CD14-positive monocyte (primary cell): ENCODE measurements around the gene TBC1D22A. TPM values are rescaled to one million over a fixed set of nuclear protein-coding genes. Genes with fewer than 3 reads are reported as not detected.
A peak's percentile ranks its signal among the peaks of the same experiment; 100 is the strongest.

Experiments used
- DNase-seq, 3 donors: peaks; one replicate each; pipeline ENCODE4 v3.0.0-alpha.2; 2011 to 2022
- H2AFZ ChIP-seq: 2 replicates; pipeline ENCODE4 v1.6.0; 2012; ENCODE audit warnings: mild to moderate bottlenecking, low read depth, low read length, inconsistent platforms; ENCODE audit not compliant: insufficient read depth, poor library complexity, severe bottlenecking
- H3K27ac ChIP-seq, 2 donors: 1 replicate in 1 of 2; 2 replicates in 1 of 2; pipeline ENCODE4 v1.5.1; 2012 to 2013; ENCODE audit warnings: low read length in 2 of 2, control low read depth in 1 of 2, inconsistent platforms in 1 of 2, low read depth in 1 of 2, mild to moderate bottlenecking in 1 of 2
- H3K27me3 ChIP-seq, 2 donors: one replicate each; pipeline versions ENCODE4 v1.6.0 to v1.6.1; 2011 to 2013; ENCODE audit warnings: low read length in 2 of 2; ENCODE audit not compliant: control insufficient read depth in 2 of 2, insufficient read depth in 2 of 2
- H3K36me3 ChIP-seq, 2 donors: replicated peaks in 1 of 2; 1 replicate in 1 of 2; 2 replicates in 1 of 2; pipeline versions ENCODE4 v1.5.1 to v1.6.1; 2012 to 2013; ENCODE audit warnings: low read length in 2 of 2, control low read depth in 1 of 2, inconsistent platforms in 1 of 2, mild to moderate bottlenecking in 1 of 2; ENCODE audit not compliant: insufficient read depth in 2 of 2, control insufficient read depth in 1 of 2
- H3K4me1 ChIP-seq, 2 donors: 1 replicate in 1 of 2; 2 replicates in 1 of 2; pipeline versions ENCODE4 v1.5.1 to v1.6.1; 2012 to 2013; ENCODE audit warnings: low read length in 2 of 2, control low read depth in 1 of 2, inconsistent platforms in 1 of 2, mild to moderate bottlenecking in 1 of 2, moderate library complexity in 1 of 2; ENCODE audit not compliant: insufficient read depth in 2 of 2, control insufficient read depth in 1 of 2
- H3K4me2 ChIP-seq: replicated peaks from 2 replicates; pipeline ENCODE3; 2012; ENCODE audit warnings: low read length, moderate library complexity, mild to moderate bottlenecking; ENCODE audit not compliant: poor library complexity, severe bottlenecking; ENCODE audit errors: extremely low read depth
- H3K4me3 ChIP-seq, 3 experiments: fragments of 200-600 bp in 1 of 3; sonication (generic) in 1 of 3; replicated peaks in 1 of 3; 1 replicate in 2 of 3; 2 replicates in 1 of 3; pipeline ENCODE4 v1.5.1; 2011 to 2013; ENCODE audit warnings: low read length in 3 of 3, mild to moderate bottlenecking in 3 of 3, control low read depth in 2 of 3, low read depth in 2 of 3, inconsistent platforms in 1 of 3, moderate library complexity in 1 of 3
- H3K79me2 ChIP-seq: 2 replicates; pipeline ENCODE4 v1.6.0; 2012; ENCODE audit warnings: mild to moderate bottlenecking, control low read depth, inconsistent platforms, low read length, moderate library complexity; ENCODE audit not compliant: insufficient read depth
- H3K9ac ChIP-seq: 2 replicates; pipeline ENCODE4 v1.6.0; 2017; ENCODE audit warnings: low read length, mild to moderate bottlenecking; ENCODE audit not compliant: insufficient read depth, poor library complexity, severe bottlenecking
- H3K9me3 ChIP-seq, 2 donors: replicated peaks in 1 of 2; 1 replicate in 1 of 2; 2 replicates in 1 of 2; pipeline versions ENCODE4 v1.5.1 to v1.6.1; 2012 to 2013; ENCODE audit warnings: low read length in 2 of 2, control low read depth in 1 of 2; ENCODE audit not compliant: control insufficient read depth in 1 of 2, insufficient read depth in 1 of 2
- H4K20me1 ChIP-seq: 2 replicates; pipeline ENCODE4 v1.6.0; 2012; ENCODE audit warnings: mild to moderate bottlenecking, low read length, control low read depth, moderate library complexity; ENCODE audit not compliant: insufficient read depth
- H3K27ac Mint-ChIP-seq, 7 donors: one replicate each; pipeline ENCODE4 v1.8.0; 2020; ENCODE audit warnings: mild to moderate bottlenecking in 7 of 7, mixed read lengths in 7 of 7, moderate library complexity in 6 of 7, inconsistent platforms in 2 of 7
- H3K27me3 Mint-ChIP-seq, 3 donors: one replicate each; pipeline ENCODE4 v1.8.0; 2021 to 2022; ENCODE audit warnings: low read depth in 3 of 3, mild to moderate bottlenecking in 3 of 3, mixed read lengths in 3 of 3, moderate library complexity in 3 of 3, inconsistent platforms in 1 of 3
- H3K36me3 Mint-ChIP-seq, 2 donors: one replicate each; pipeline ENCODE4 v1.8.0; 2020; ENCODE audit warnings: mixed read lengths in 2 of 2, inconsistent platforms in 1 of 2, mild to moderate bottlenecking in 1 of 2
- H3K4me1 Mint-ChIP-seq: one replicate; pipeline ENCODE4 v1.8.0; 2020; ENCODE audit warnings: mild to moderate bottlenecking, mixed read lengths
- H3K4me3 Mint-ChIP-seq, 2 donors: one replicate each; pipeline ENCODE4 v1.8.0; 2020; ENCODE audit warnings: mild to moderate bottlenecking in 2 of 2, mixed read lengths in 2 of 2, moderate library complexity in 1 of 2
- H3K9me3 Mint-ChIP-seq, 7 donors: one replicate each; pipeline ENCODE4 v1.8.0; 2020 to 2022; ENCODE audit warnings: mixed read lengths in 7 of 7, mild to moderate bottlenecking in 6 of 7, moderate library complexity in 6 of 7, inconsistent platforms in 2 of 7
- WGBS: methylation state at CpG from one replicate; pipeline ENCODE4 v1.1.5; 2013; ENCODE audit warnings: missing lambda C conversion rate; ENCODE audit not compliant: insufficient coverage; 5-methylcytosine and 5-hydroxymethylcytosine counted together
- intact Hi-C, 2 donors: fragments of 100-400 bp; cut with micrococcal nuclease; formaldehyde crosslinking; loops; one replicate each; pipeline versions ENCODE4 v1.15.0 to v1.15.1; 2023
- polyA plus RNA-seq, 3 donors: library from polyadenylated mRNA; depleted of rRNA in 1 of 3; unstranded in 2 of 3; stranded (reverse) in 1 of 3; fragments of 300-500 nt in 2 of 3; fragments of >200 nt in 1 of 3; fragmentation: Illumina TruSeq in 2 of 3; gene quantifications; 1 replicate in 2 of 3; 2 replicates in 1 of 3; pipeline ENCODE4 v1.2.3, GENCODE V29; 2012 to 2021
- TF ChIP-seq, protein P1 (sequence below): fragments of 200-600 bp; IDR thresholded peaks from one replicate; pipeline ENCODE4 v1.8.0; 2022; ENCODE audit warnings: antibody characterized with exemption, mild to moderate bottlenecking

Gene TBC1D22A
- polyA plus RNA-seq, 3 donors, result 25.9 to 36.2 (median 29.5) TPM

DNA sequence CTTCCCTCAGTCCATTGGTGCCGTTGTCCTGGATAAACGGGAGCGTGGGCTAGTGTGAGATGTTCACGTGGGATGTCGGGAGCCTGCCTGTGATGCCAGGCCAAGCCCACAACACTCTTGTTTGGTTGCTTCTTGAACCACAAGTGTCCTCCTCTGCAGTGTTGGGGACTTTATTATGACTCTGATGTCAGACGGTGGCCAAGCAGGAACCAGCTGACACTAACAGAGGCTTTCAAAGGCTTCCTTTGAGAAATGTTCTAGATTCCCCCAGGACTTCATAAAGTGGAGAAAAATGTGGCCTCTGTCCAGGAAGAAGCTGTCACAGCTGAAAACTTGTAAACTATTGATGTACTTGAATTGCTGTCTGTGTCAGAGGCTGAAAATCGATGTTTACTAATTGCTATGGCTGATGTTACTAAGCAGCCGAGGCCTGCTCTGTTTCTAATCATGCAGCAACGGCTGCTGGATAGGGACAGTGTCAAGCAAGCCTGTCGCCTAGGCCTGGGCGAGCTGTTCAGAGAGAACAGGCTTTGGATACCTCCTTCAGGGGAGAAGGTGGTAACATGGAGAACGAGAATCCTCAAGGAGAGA lies 131.7 kb downstream of the TBC1D22A start:
- Histone ChIP-seq H4K20me1 (peaks cover 96% of the 10 kb centered on the region), H3K4me2 (no peak overlapping the region), H3K27ac (no peak overlapping the region), H3K9me3 (no peaks in the 10 kb centered on the region), H3K9ac (no peak overlapping the region), H3K4me1 (no peaks in the 10 kb centered on the region), H3K79me2 (no peaks in the 10 kb centered on the region), H2AFZ (no peak overlapping the region), H3K4me3 (no peak overlapping the region), H3K27me3 (no peaks in the 10 kb centered on the region), H3K36me3 (peaks cover 55 to 86% of the 10 kb centered on the region in 2 donors)
- intact Hi-C loops, result no loop called here
- no peaks in the 10 kb centered on the region for H3K27me3 Mint-ChIP-seq
- H3K9me3 Mint-ChIP-seq, result no peaks in the 10 kb centered on the region
- no peak overlapping the region for H3K4me3 Mint-ChIP-seq
- TF ChIP-seq, protein P1, sequence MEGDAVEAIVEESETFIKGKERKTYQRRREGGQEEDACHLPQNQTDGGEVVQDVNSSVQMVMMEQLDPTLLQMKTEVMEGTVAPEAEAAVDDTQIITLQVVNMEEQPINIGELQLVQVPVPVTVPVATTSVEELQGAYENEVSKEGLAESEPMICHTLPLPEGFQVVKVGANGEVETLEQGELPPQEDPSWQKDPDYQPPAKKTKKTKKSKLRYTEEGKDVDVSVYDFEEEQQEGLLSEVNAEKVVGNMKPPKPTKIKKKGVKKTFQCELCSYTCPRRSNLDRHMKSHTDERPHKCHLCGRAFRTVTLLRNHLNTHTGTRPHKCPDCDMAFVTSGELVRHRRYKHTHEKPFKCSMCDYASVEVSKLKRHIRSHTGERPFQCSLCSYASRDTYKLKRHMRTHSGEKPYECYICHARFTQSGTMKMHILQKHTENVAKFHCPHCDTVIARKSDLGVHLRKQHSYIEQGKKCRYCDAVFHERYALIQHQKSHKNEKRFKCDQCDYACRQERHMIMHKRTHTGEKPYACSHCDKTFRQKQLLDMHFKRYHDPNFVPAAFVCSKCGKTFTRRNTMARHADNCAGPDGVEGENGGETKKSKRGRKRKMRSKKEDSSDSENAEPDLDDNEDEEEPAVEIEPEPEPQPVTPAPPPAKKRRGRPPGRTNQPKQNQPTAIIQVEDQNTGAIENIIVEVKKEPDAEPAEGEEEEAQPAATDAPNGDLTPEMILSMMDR, result no peak
- peak overlapping the region in 1 of 7 donors; percentile 46 for H3K27ac Mint-ChIP-seq
- H3K36me3 Mint-ChIP-seq, result peaks cover 69 to 84% of the 10 kb centered on the region in 2 donors
- DNase-seq, result no peak
- 93% methylated on average over 12 of the region's 12 CpGs for WGBS
- peaks cover 13% of the 10 kb centered on the region for H3K4me1 Mint-ChIP-seq

DNA sequence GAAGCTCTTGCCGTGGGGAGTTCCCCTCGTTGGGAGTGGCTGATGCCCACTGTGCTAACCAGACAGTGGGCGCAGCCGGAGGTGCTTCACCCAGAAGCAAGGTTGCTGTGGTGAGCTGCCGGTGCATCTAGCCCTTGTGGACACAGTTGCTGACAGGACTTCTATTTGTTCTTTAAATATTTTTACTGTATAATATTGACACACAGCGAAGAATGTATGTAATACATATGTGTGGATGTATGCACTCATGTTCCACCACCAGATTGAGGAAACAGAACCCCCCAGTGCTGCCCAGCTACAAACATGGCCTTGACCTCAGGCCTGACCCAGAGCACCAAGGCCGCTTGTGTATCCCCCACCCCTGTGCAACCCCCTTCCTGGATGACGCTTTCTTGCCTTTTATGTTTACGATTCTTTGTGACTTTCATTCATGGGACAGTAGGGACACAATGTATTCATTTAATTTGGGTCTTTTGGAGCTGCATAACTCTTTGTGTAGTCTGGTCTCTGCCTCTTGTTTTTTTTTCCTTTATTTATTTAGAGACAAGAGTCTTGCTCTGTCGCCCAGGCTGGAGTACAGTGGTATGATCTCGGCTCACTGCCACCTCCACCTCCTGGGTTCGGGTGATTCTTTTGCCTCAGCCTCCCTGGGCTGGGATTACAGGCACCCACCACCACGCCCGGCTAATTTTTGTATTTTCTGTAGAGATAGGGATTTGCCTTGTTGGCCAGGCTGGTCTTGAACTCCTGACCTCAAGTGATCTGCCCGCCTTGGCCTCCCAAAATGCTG lies 132.6 kb downstream of the TBC1D22A start:
- peaks cover 96% of the 10 kb centered on the region for H4K20me1 ChIP-seq
- H3K27me3 ChIP-seq, result no peaks in the 10 kb centered on the region
- H3K36me3 Mint-ChIP-seq, result peaks cover 67 to 86% of the 10 kb centered on the region in 2 donors
- TF ChIP-seq, protein P1, result no peak
- no peak overlapping the region for H3K4me3 Mint-ChIP-seq
- peaks cover 13% of the 10 kb centered on the region for H3K4me1 Mint-ChIP-seq
- no peaks in the 10 kb centered on the region for H3K9me3 ChIP-seq
- no peak overlapping the region for H2AFZ ChIP-seq
- no peaks in the 10 kb centered on the region for H3K9me3 Mint-ChIP-seq
- no peak for DNase-seq
- peak overlapping the region in 2 of 7 donors; percentile 16 to 38 for H3K27ac Mint-ChIP-seq
- no peaks in the 10 kb centered on the region for H3K27me3 Mint-ChIP-seq
- H3K4me1 ChIP-seq, result no peaks in the 10 kb centered on the region
- H3K27ac ChIP-seq, result no peak overlapping the region
- peaks cover 50 to 86% of the 10 kb centered on the region in 2 donors for H3K36me3 ChIP-seq
- no peak overlapping the region for H3K4me3 ChIP-seq
- intact Hi-C loops, result no loop called here
- H3K9ac ChIP-seq, result no peak overlapping the region
- 87% methylated on average over 4 of the region's 15 CpGs for WGBS
- no peak overlapping the region for H3K4me2 ChIP-seq
- H3K79me2 ChIP-seq, result no peaks in the 10 kb centered on the region
